Measurements from ENCODE around the gene CALR. TPM values are rescaled to one million over a fixed set of nuclear protein-coding genes. Genes with fewer than 3 reads are reported as not detected.

CALR gene
- total RNA-seq, 1 experiment from 2014 or later, result 1,088 TPM

DNA sequence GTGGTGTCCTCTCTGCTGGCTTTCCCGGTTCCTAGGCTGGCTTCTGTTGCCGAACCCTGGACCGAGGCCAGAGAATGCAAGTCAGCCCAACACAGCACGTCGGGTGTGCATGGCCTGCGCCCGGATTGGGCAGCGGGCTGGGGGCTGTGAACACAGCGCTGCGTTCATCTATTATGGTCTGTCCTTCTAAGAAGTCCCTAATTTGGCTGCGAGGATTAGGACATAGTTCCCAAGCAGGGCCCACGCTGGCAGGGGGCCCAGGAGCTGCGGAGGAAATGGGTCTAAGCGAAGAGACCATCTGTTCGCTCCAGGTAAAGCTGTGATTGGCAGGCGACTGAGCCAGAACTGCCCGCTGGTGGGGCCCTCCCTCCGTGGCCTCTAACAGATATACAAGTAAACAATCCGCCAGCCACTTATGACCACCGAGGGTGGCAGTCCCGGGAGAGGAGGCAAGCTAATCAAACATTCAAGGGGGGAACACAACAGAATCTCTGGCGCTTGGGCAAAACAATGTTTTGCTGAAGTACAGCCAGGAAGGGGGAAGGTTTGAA is 25.3 kb upstream of the CALR start:
- ATAC-seq (peak; percentile 80), DNase-seq (ENCODE audit: low spot score) (peak; percentile 67)
- Mint-ChIP-seq H3K4me1 (peaks cover 27% of the 10 kb centered on the region), H3K27ac (peak overlapping the region; percentile 94), H3K4me3 (peak overlapping the region; percentile 53), H3K27me3 (ENCODE audit: low read depth) (peaks cover 10% of the 10 kb centered on the region), H3K36me3 (no peaks in the 10 kb centered on the region), H3K9me3 (no peaks in the 10 kb centered on the region)
- TF ChIP-seq TEAD1 (CRISPR knock-in tag; IDR thresholded peaks at IDR 0.05), result no peak
- TF ChIP-seq GRHL2 (CRISPR knock-in tag; IDR thresholded peaks at IDR 0.05; ENCODE audit: insufficient replicate concordance, severe bottlenecking), result no peak
- no peak for TF ChIP-seq ZNF317 (CRISPR knock-in tag; IDR thresholded peaks at IDR 0.05; ENCODE audit: borderline replicate concordance, low read depth)
- TF ChIP-seq, protein P1, sequence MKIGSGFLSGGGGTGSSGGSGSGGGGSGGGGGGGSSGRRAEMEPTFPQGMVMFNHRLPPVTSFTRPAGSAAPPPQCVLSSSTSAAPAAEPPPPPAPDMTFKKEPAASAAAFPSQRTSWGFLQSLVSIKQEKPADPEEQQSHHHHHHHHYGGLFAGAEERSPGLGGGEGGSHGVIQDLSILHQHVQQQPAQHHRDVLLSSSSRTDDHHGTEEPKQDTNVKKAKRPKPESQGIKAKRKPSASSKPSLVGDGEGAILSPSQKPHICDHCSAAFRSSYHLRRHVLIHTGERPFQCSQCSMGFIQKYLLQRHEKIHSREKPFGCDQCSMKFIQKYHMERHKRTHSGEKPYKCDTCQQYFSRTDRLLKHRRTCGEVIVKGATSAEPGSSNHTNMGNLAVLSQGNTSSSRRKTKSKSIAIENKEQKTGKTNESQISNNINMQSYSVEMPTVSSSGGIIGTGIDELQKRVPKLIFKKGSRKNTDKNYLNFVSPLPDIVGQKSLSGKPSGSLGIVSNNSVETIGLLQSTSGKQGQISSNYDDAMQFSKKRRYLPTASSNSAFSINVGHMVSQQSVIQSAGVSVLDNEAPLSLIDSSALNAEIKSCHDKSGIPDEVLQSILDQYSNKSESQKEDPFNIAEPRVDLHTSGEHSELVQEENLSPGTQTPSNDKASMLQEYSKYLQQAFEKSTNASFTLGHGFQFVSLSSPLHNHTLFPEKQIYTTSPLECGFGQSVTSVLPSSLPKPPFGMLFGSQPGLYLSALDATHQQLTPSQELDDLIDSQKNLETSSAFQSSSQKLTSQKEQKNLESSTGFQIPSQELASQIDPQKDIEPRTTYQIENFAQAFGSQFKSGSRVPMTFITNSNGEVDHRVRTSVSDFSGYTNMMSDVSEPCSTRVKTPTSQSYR (CRISPR knock-in tag; IDR thresholded peaks at IDR 0.05), result no peak
- TF ChIP-seq, protein P2, sequence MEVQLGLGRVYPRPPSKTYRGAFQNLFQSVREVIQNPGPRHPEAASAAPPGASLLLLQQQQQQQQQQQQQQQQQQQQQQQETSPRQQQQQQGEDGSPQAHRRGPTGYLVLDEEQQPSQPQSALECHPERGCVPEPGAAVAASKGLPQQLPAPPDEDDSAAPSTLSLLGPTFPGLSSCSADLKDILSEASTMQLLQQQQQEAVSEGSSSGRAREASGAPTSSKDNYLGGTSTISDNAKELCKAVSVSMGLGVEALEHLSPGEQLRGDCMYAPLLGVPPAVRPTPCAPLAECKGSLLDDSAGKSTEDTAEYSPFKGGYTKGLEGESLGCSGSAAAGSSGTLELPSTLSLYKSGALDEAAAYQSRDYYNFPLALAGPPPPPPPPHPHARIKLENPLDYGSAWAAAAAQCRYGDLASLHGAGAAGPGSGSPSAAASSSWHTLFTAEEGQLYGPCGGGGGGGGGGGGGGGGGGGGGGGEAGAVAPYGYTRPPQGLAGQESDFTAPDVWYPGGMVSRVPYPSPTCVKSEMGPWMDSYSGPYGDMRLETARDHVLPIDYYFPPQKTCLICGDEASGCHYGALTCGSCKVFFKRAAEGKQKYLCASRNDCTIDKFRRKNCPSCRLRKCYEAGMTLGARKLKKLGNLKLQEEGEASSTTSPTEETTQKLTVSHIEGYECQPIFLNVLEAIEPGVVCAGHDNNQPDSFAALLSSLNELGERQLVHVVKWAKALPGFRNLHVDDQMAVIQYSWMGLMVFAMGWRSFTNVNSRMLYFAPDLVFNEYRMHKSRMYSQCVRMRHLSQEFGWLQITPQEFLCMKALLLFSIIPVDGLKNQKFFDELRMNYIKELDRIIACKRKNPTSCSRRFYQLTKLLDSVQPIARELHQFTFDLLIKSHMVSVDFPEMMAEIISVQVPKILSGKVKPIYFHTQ (CRISPR knock-in tag; IDR thresholded peaks at IDR 0.05), result no peak
- TF ChIP-seq RORB (CRISPR knock-in tag; IDR thresholded peaks at IDR 0.05), result no peak
- no peak for TF ChIP-seq ZNF263 (CRISPR knock-in tag; IDR thresholded peaks at IDR 0.05; ENCODE audit: low read depth)
- TF ChIP-seq MYBL2 (CRISPR knock-in tag; IDR thresholded peaks at IDR 0.05), result no peak
- TF ChIP-seq RELA (CRISPR knock-in tag; IDR thresholded peaks at IDR 0.05; ENCODE audit: borderline replicate concordance), result no peak
- TF ChIP-seq FOXP4 (CRISPR knock-in tag; IDR thresholded peaks at IDR 0.05), result peak; percentile 57; the same call in 1 of the 2 replicates
- 0 out of 2 replicates have a peak, but pooled peaks have one; percentile 22 for TF ChIP-seq GABPB1 (CRISPR knock-in tag; IDR thresholded peaks at IDR 0.05)
- no peak for TF ChIP-seq ZNF219 (CRISPR knock-in tag; IDR thresholded peaks at IDR 0.05; ENCODE audit: borderline replicate concordance)
- TF ChIP-seq FOXK1 (CRISPR knock-in tag; IDR thresholded peaks at IDR 0.05), result no peak
- TF ChIP-seq KAT7 (CRISPR knock-in tag; IDR thresholded peaks at IDR 0.05; ENCODE audit: borderline replicate concordance), result no peak
- TF ChIP-seq JUN (CRISPR knock-in tag; IDR thresholded peaks at IDR 0.05), result no peak
- TF ChIP-seq STAT6 (CRISPR knock-in tag; conservative IDR thresholded peaks at IDR 0.05; ENCODE audit: low read depth), result no peak
- no peak for TF ChIP-seq ZNF121 (CRISPR knock-in tag; IDR thresholded peaks at IDR 0.05)
- POLR2A ChIA-PET, result interaction anchor here (0.5 to 1.8 kb wide), 8 partner anchors 9 to 247 kb away, joined by 3 to 9 read pairs (median 5); partner anchors contain the start of genes DNASE2, GCDH, MAN2B1 and WDR83
- CTCF ChIA-PET, result interaction anchor here (0.7 to 3.7 kb wide), 12 partner anchors 16 to 152 kb away, joined by 3 to 31 read pairs (median 4); partner anchors contain the start of gene GCDH
